T-cell (primary cell): ENCODE data around the gene VENTX. TPM values are rescaled to one million over a fixed set of nuclear protein-coding genes. Genes with fewer than 3 reads are reported as not detected.

Experiments used
- ATAC-seq, 4 experiments: fragments of 200-7000 bp in 3 of 4; fragments of 150-1000 bp in 1 of 4; cut with Tn5 transposase; replicated peaks in 1 of 4; 1 replicate in 3 of 4; 2 replicates in 1 of 4; pipeline ENCODE4 v1.10.0; 2021; ENCODE audit warnings: moderate library complexity in 3 of 4, mild to moderate bottlenecking in 2 of 4, moderate number of reproducible peaks in 1 of 4
- CTCF ChIA-PET, 2 donors: fragments of 300-600 bp; sonication (Branson Sonifier 250); formaldehyde crosslinking; loops; one replicate each; lab custom pipeline; 2022; ENCODE audit warnings: antibody characterized with exemption in 2 of 2; lab: Charles Lee
- POLR2A ChIA-PET, 2 donors: fragments of 300-600 bp; sonication (Branson Sonifier 250); formaldehyde crosslinking; loops; one replicate each; lab custom pipeline; 2022; ENCODE audit warnings: antibody characterized with exemption in 2 of 2; lab: Charles Lee
- DNase-seq, 35 experiments: peaks; one replicate each; pipeline versions ENCODE4 v3.0.0 to v3.0.0-alpha.2; 2013 to 2023
- H3K27ac ChIP-seq: one replicate; pipeline ENCODE4 v1.5.1; 2013; ENCODE audit warnings: low read length
- H3K27me3 ChIP-seq, 2 experiments: replicated peaks in 1 of 2; 1 replicate in 1 of 2; 2 replicates in 1 of 2; pipeline versions ENCODE4 v1.6.1 to v1.7.0; 2013; ENCODE audit warnings: low read length in 1 of 2, mixed read lengths in 1 of 2; ENCODE audit not compliant: control insufficient read depth in 2 of 2, insufficient read depth in 2 of 2; ENCODE audit errors: extremely low read depth in 1 of 2
- H3K36me3 ChIP-seq, 2 donors: 1 replicate in 1 of 2; 2 replicates in 1 of 2; pipeline versions ENCODE4 v1.6.1 to v1.7.0; 2013; ENCODE audit warnings: low read length in 1 of 2; ENCODE audit not compliant: control insufficient read depth in 2 of 2, insufficient read depth in 1 of 2; ENCODE audit errors: extremely low read depth in 1 of 2
- H3K4me1 ChIP-seq, 2 experiments: 1 replicate in 1 of 2; 2 replicates in 1 of 2; pipeline versions ENCODE4 v1.6.1 to v1.7.0; 2013; ENCODE audit warnings: low read length in 2 of 2, mixed read lengths in 1 of 2; ENCODE audit not compliant: insufficient read depth in 2 of 2, control insufficient read depth in 1 of 2; ENCODE audit errors: extremely low read depth in 1 of 2
- H3K4me3 ChIP-seq, 2 donors: 1 replicate in 1 of 2; 2 replicates in 1 of 2; pipeline versions ENCODE4 v1.5.1 to v1.7.0; 2013; ENCODE audit warnings: mild to moderate bottlenecking in 2 of 2, low read length in 1 of 2, moderate library complexity in 1 of 2; ENCODE audit not compliant: control insufficient read depth in 1 of 2; ENCODE audit errors: extremely low read depth in 1 of 2
- H3K9me3 ChIP-seq: 2 replicates; pipeline ENCODE4 v1.7.0; 2013
- H3K27ac Mint-ChIP-seq, 2 donors: one replicate each; pipeline ENCODE4 v1.8.0; 2020 to 2021; ENCODE audit warnings: mild to moderate bottlenecking in 2 of 2, mixed read lengths in 2 of 2
- H3K27me3 Mint-ChIP-seq, 2 donors: one replicate each; pipeline ENCODE4 v1.8.0; 2021 to 2022; ENCODE audit warnings: mixed read lengths in 2 of 2
- H3K36me3 Mint-ChIP-seq: one replicate; pipeline ENCODE4 v1.8.0; 2021; ENCODE audit warnings: mixed read lengths
- H3K4me1 Mint-ChIP-seq, 3 donors: one replicate each; pipeline ENCODE4 v1.8.0; 2020 to 2022; ENCODE audit warnings: mixed read lengths in 3 of 3, mild to moderate bottlenecking in 1 of 3
- H3K4me3 Mint-ChIP-seq, 3 donors: one replicate each; pipeline ENCODE4 v1.8.0; 2020 to 2022; ENCODE audit warnings: mild to moderate bottlenecking in 3 of 3, mixed read lengths in 3 of 3, moderate library complexity in 3 of 3
- H3K9me3 Mint-ChIP-seq, 3 donors: one replicate each; pipeline ENCODE4 v1.8.0; 2020 to 2022; ENCODE audit warnings: mixed read lengths in 3 of 3
- whole genome bisulfite sequencing: methylation state at CpG from one replicate; pipeline ENCODE4 v1.1.5; 2013; ENCODE audit warnings: missing lambda C conversion rate; ENCODE audit not compliant: insufficient coverage; 5-methylcytosine and 5-hydroxymethylcytosine counted together
- total RNA-seq, 35 experiments: library from RNA in 6 of 35; stranded (reverse) in 6 of 35; fragments of 120-200 nt in 1 of 35; gene quantifications; one replicate each; pipeline versions ENCODE4 v1.2.1 to v1.2.4 and lab custom pipeline; 2013 to 2026

Gene VENTX
- total RNA-seq, 5 donors from 2014 or later (not counting 1 experiment from before 2014, with no cell fraction given): 0.12 to 0.13 (median 0.12) TPM; not detected in 2

DNA sequence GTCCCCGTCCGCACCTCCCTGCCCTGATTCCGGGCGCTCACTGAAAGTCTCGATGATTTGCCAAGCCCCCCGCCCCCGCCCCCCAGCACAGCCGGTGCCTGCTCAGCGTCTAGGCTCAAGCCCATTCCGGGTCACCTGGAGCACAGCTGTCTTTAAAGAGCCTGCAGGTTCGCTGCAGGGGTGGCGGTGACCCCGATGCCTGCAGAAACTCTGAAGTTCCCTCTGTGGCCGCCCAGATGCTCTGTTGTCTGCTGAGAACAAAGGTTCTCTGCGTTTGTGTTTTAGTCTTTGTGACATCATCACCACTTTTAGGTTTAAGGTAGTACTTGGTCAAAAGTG is 780 bp downstream of the VENTX start:
- Histone ChIP-seq H3K27me3 (peaks cover 4 to 86% of the 10 kb centered on the region in 2 experiments), H3K27ac (no peak overlapping the region), H3K4me3 (no peak overlapping the region), H3K9me3 (no peaks in the 10 kb centered on the region), H3K36me3 (no peaks in the 10 kb centered on the region), H3K4me1 (peaks cover 0 to 46% of the 10 kb centered on the region in 2 experiments)
- H3K27ac Mint-ChIP-seq: no peak overlapping the region
- DNase-seq (no peak), ATAC-seq (no peak)
- H3K4me3 Mint-ChIP-seq: peak overlapping the region in 1 of 3 donors; percentile 12
- 82% methylated on average over 12 of the region's 15 CpGs for WGBS
- H3K36me3 Mint-ChIP-seq: no peaks in the 10 kb centered on the region
- H3K27me3 Mint-ChIP-seq: peaks cover 37 to 60% of the 10 kb centered on the region in 2 donors
- peaks cover 16 to 34% (median 22%) of the 10 kb centered on the region in 3 donors for H3K4me1 Mint-ChIP-seq
- ChIA-PET CTCF (no interaction called here), POLR2A (no interaction called here)
- H3K9me3 Mint-ChIP-seq: no peaks in the 10 kb centered on the region

DNA sequence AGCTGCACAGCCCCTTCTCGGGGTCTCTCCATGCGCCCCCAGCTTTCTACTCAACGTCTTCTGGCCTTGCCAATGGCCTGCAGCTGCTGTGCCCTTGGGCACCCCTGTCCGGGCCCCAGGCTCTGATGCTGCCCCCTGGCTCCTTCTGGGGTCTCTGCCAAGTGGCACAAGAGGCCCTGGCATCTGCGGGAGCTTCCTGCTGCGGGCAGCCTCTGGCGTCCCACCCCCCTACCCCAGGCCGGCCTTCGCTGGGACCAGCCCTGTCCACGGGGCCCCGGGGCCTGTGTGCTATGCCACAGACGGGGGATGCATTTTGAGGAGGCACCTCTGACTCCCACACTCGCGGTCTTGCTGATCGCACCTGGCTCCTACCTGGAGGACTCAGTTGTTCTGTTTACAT is 2.3 kb downstream of the VENTX start:
- Histone ChIP-seq H3K4me1 (peaks cover 0 to 46% of the 10 kb centered on the region in 2 experiments), H3K27ac (no peak overlapping the region), H3K36me3 (no peaks in the 10 kb centered on the region), H3K9me3 (no peaks in the 10 kb centered on the region), H3K4me3 (no peak overlapping the region), H3K27me3 (peaks cover 4 to 93% of the 10 kb centered on the region in 2 experiments)
- H3K36me3 Mint-ChIP-seq: no peaks in the 10 kb centered on the region
- H3K4me3 Mint-ChIP-seq: no peak overlapping the region
- no peak overlapping the region for H3K27ac Mint-ChIP-seq
- DNase-seq (no peak), ATAC-seq (no peak)
- H3K9me3 Mint-ChIP-seq: no peaks in the 10 kb centered on the region
- H3K4me1 Mint-ChIP-seq: peaks cover 16 to 31% (median 20%) of the 10 kb centered on the region in 3 donors
- ChIA-PET POLR2A (no interaction called here), CTCF (no interaction called here)
- H3K27me3 Mint-ChIP-seq: peaks cover 37 to 57% of the 10 kb centered on the region in 2 donors
- WGBS: 48% methylated on average over 12 of the region's 15 CpGs

DNA sequence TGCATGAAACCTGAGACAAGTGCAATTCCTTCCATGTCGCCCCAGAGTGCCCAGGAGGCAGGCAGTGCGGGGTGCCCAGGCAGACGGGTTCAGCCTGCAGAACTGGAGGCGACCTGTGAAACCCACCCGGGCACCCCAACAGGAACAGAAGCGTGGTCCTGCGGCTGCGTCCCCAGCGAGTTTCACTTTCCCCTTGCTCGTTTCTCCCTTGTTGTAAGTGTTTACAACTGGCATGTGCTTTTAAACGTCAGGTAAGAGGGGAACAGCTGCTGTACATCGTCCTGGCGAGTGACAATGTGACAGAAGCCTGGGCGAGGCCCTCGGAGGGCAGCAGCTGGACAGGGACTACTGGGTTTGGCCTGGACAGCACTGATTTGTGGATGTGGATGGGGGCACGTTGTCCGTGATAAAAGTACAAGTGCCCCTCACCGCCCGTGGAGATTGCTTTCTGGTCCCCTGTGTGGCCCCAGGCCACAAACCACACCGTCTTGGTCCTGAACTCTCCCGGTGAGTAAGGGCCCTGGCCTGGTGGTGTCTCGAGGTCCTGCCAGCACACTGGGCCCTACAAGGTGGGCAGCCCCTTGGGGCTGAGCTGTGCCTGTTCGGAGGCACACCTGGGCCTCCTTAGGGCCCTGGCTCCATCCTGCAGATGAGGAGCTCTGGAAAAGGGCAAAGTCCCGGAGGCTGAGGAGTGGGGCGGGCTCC is 4.0 kb downstream of the VENTX start:
- 22% methylated on average over 23 of the region's 25 CpGs for WGBS
- Mint-ChIP-seq H3K36me3 (no peaks in the 10 kb centered on the region), H3K27ac (no peak overlapping the region), H3K4me1 (peaks cover 15 to 28% (median 16%) of the 10 kb centered on the region in 3 donors), H3K9me3 (no peaks in the 10 kb centered on the region), H3K27me3 (peaks cover 37 to 58% of the 10 kb centered on the region in 2 donors), H3K4me3 (peak overlapping the region; percentile 54 to 80 (median 79))
- Histone ChIP-seq H3K4me3 (peak overlapping the region; percentile 23 to 47), H3K36me3 (no peaks in the 10 kb centered on the region), H3K4me1 (peaks cover 0 to 31% of the 10 kb centered on the region in 2 experiments), H3K9me3 (no peaks in the 10 kb centered on the region), H3K27ac (no peak overlapping the region), H3K27me3 (peaks cover 4 to 93% of the 10 kb centered on the region in 2 experiments)
- CTCF ChIA-PET: no interaction called here
- peak in 1 of 4 experiments; percentile 34 for ATAC-seq
- POLR2A ChIA-PET: no interaction called here
- DNase-seq: peak in 1 of 35 experiments; percentile 34

DNA sequence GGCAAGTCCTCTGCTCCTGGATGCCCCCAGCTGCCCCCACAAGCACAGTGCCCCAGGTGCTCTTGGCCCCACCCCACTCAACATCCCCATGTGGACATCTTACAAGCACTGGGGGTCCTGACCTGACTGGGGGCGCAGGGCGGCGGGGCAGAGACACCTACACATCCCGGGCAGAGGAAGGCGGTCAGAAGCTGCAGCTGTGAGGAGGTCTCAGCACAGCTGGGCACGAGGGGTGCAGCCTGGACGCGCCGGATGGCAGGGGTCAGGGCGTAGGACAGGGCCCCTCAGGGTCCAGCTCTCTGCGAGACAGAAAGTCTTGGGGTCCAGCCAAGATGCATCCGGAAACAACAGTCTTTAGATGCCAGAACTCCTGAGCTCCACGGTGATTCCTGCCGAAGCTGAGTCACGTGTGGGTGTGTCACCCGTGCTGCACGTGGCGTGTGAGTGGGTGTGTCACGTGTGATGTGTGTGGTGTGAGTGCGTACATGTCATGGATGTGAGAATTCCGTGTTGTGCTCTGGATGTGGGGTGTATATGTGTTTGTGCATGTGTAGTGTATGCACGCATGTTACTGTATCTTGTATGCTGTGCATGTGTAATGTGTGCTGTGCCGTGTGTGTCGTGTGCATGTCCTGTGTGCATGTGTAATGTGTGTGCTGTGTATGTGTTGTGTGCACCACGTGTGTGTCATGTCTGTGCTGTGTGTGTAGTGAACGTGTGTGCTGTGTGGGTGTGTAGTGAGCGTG is 5.1 kb downstream of the VENTX start:
- H3K36me3 ChIP-seq: no peaks in the 10 kb centered on the region
- peaks cover 37 to 57% of the 10 kb centered on the region in 2 donors for H3K27me3 Mint-ChIP-seq
- ChIA-PET CTCF (no interaction called here), POLR2A (no interaction called here)
- H3K27me3 ChIP-seq: peaks cover 4 to 86% of the 10 kb centered on the region in 2 experiments
- DNase-seq (no peak), ATAC-seq (no peak)
- H3K27ac Mint-ChIP-seq: no peak overlapping the region
- H3K27ac ChIP-seq: no peak overlapping the region
- WGBS: 86% methylated on average over 27 of the region's 27 CpGs
- peak overlapping the region in 2 of 3 donors; percentile 54 to 64 for H3K4me3 Mint-ChIP-seq
- peaks cover 0 to 20% of the 10 kb centered on the region in 2 experiments for H3K4me1 ChIP-seq
- H3K9me3 ChIP-seq: no peaks in the 10 kb centered on the region
- no peaks in the 10 kb centered on the region for H3K36me3 Mint-ChIP-seq
- no peak overlapping the region for H3K4me3 ChIP-seq
- H3K9me3 Mint-ChIP-seq: no peaks in the 10 kb centered on the region
- H3K4me1 Mint-ChIP-seq: peaks cover 16 to 31% (median 17%) of the 10 kb centered on the region in 3 donors

DNA sequence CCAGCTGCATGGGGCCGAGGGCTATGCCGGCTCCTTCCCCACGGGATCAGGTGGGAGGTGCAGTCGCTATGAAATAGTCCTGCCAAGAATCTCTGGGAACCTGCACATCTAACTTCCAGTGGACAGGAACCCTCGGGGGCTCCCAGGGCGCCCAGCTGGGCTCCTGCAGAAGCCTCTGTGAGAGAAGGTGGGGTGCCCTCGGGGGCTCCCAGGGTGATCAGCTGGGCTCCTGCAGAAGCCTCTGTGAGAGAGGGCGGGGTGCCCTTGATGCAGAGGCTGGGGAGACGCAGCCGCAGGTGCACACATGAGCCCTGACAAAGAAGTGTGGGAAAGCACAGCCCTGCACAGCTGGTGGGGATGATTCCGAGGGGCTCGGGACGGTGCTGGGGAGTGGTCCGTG is 5.9 kb downstream of the VENTX start:
- ATAC-seq: no peak
- Mint-ChIP-seq H3K9me3 (no peaks in the 10 kb centered on the region), H3K36me3 (no peaks in the 10 kb centered on the region), H3K27ac (no peak overlapping the region), H3K4me1 (peaks cover 16 to 29% (median 16%) of the 10 kb centered on the region in 3 donors), H3K27me3 (peaks cover 34 to 53% of the 10 kb centered on the region in 2 donors), H3K4me3 (no peak overlapping the region)
- no peak overlapping the region for H3K27ac ChIP-seq
- no peak overlapping the region for H3K4me3 ChIP-seq
- H3K9me3 ChIP-seq: no peaks in the 10 kb centered on the region
- peaks cover 2 to 78% of the 10 kb centered on the region in 2 experiments for H3K27me3 ChIP-seq
- 71% methylated on average over 13 of the region's 14 CpGs for WGBS
- no peak for DNase-seq
- CTCF ChIA-PET: no interaction called here
- no peaks in the 10 kb centered on the region for H3K36me3 ChIP-seq
- POLR2A ChIA-PET: no interaction called here
- H3K4me1 ChIP-seq: peaks cover 0 to 16% of the 10 kb centered on the region in 2 experiments

DNA sequence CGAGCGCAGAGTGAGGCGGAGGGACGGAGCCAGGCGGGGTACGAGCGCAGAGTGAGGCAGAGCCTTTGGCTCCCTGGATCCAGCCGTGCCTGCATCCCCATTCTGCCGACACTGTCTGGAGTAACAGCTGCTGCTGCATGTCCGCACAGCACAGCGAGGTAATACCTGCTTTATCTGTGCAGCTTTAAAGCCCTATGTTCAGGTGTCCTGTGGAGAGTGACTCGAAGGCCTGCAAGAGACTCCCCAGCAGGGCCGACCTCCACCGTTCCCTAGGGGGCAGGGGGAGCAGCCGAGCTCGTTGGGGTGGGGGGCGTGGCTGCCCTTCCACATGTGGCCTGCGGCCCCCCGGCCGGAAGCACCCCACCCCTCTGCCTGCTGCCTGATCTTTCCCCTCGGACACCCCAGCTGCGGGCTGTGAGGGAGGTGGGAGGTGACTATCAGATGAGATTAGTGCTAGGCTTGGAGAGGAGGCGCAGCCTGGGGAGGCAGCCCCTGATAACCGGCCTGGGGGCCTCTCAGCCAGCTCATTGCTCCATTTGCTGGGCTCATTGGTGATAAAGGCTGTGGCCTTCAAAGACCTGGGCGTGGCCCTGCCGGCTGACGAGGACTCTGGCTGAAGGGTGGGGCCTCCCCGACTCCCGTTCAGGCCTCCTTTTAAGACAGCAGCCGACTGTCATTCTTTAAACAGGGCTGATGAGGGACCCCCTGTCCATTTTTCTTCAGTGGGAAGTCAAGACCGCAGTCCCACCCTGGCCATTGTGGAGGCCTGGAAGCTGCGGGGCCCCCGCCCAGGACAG is 8.0 kb downstream of the VENTX start:
- POLR2A ChIA-PET: no interaction called here
- H3K27ac Mint-ChIP-seq: peak overlapping the region in 1 of 2 donors; percentile 49
- H3K36me3 Mint-ChIP-seq: no peaks in the 10 kb centered on the region
- H3K4me1 ChIP-seq: peaks cover 0 to 16% of the 10 kb centered on the region in 2 experiments
- no peak overlapping the region for H3K4me3 ChIP-seq
- DNase-seq (no peak), ATAC-seq (no peak)
- H3K9me3 Mint-ChIP-seq: no peaks in the 10 kb centered on the region
- no peaks in the 10 kb centered on the region for H3K9me3 ChIP-seq
- CTCF ChIA-PET: no interaction called here
- no peak overlapping the region for H3K4me3 Mint-ChIP-seq
- H3K4me1 Mint-ChIP-seq: peaks cover 13 to 28% (median 14%) of the 10 kb centered on the region in 3 donors
- H3K27me3 ChIP-seq: peaks cover 0 to 61% of the 10 kb centered on the region in 2 experiments
- WGBS: 82% methylated on average over 17 of the region's 33 CpGs
- H3K27me3 Mint-ChIP-seq: peaks cover 24 to 43% of the 10 kb centered on the region in 2 donors
- no peak overlapping the region for H3K27ac ChIP-seq
- H3K36me3 ChIP-seq: no peaks in the 10 kb centered on the region
